H1 (cell line): ENCODE measurements around the gene SLC2A4RG. TPM values are rescaled to one million over a fixed set of nuclear protein-coding genes. Genes with fewer than 3 reads are reported as not detected.
A peak's percentile ranks its signal among the peaks of the same experiment; 100 is the strongest.

ENCODE experiments used
- CTCF ChIA-PET: fragments of 300-600 bp; sonication (Branson Sonifier 250); formaldehyde crosslinking; loops from one replicate; lab custom pipeline; 2021; ENCODE audit not compliant: partially characterized antibody; lab: Charles Lee
- POLR2A ChIA-PET: fragments of 300-600 bp; sonication (Branson Sonifier 250); formaldehyde crosslinking; loops from one replicate; lab custom pipeline; 2021; ENCODE audit warnings: inconsistent platforms; ENCODE audit not compliant: partially characterized antibody; lab: Charles Lee
- DNase-seq, 2 experiments: peaks; one replicate each; pipeline versions ENCODE4 v3.0.0 to v3.0.0-alpha.2; 2010 to 2022; ENCODE audit warnings: low spot score in 2 of 2, low read depth in 1 of 2, mixed read lengths in 1 of 2
- FAIRE-seq: peaks from 2 replicates; lab custom pipeline; 2011; peaks lifted over from hg19 to GRCh38; lab: Jason Lieb, UNC
- H2AFZ ChIP-seq: 2 replicates; pipeline ENCODE4 v1.8.1; 2012; ENCODE audit warnings: low read length, inconsistent platforms
- H2AK5ac ChIP-seq: 2 replicates; pipeline ENCODE4 v1.6.1; 2013; ENCODE audit warnings: low read depth, low read length
- H2BK120ac ChIP-seq: replicated peaks from 2 replicates; pipeline ENCODE3; 2013; ENCODE audit warnings: low read depth, low read length, inconsistent platforms
- H2BK12ac ChIP-seq: 2 replicates; pipeline ENCODE4 v1.6.1; 2013; ENCODE audit warnings: low read depth, low read length
- H2BK15ac ChIP-seq: 2 replicates; pipeline ENCODE4 v1.6.1; 2013; ENCODE audit warnings: low read length
- H2BK20ac ChIP-seq: 2 replicates; pipeline ENCODE4 v1.6.1; 2013; ENCODE audit warnings: low read length
- H2BK5ac ChIP-seq: 2 replicates; pipeline ENCODE4 v1.6.1; 2013; ENCODE audit warnings: low read depth, low read length
- H3K14ac ChIP-seq: 2 replicates; pipeline ENCODE4 v1.6.1; 2013; ENCODE audit warnings: inconsistent platforms; ENCODE audit not compliant: insufficient read length
- H3K18ac ChIP-seq: 2 replicates; pipeline ENCODE4 v1.6.1; 2013; ENCODE audit warnings: low read length; ENCODE audit errors: extremely low read depth
- H3K23ac ChIP-seq: 2 replicates; pipeline ENCODE4 v1.6.1; 2013; ENCODE audit warnings: inconsistent platforms; ENCODE audit not compliant: insufficient read length
- H3K23me2 ChIP-seq: 2 replicates; pipeline ENCODE4 v1.6.1; 2013; ENCODE audit warnings: low read depth, low read length
- H3K27ac ChIP-seq: 2 replicates; pipeline ENCODE4 v1.6.1; 2011; ENCODE audit warnings: low read depth, low read length, inconsistent platforms
- H3K27me3 ChIP-seq, 4 experiments: replicated peaks in 1 of 4; 1 replicate in 1 of 4; 2 replicates in 3 of 4; pipeline versions ENCODE4 v1.6.1 to v1.8.1; 2011 to 2013; ENCODE audit warnings: low read length in 3 of 4, mild to moderate bottlenecking in 3 of 4, inconsistent platforms in 2 of 4, mixed read lengths in 2 of 4, moderate library complexity in 1 of 4; ENCODE audit not compliant: control insufficient read depth in 3 of 4, insufficient read depth in 3 of 4; ENCODE audit errors: extremely low read depth in 1 of 4
- H3K36me3 ChIP-seq, 4 experiments: 2 replicates each; pipeline versions ENCODE4 v1.6.1 to v1.8.1; 2011 to 2013; ENCODE audit warnings: mild to moderate bottlenecking in 4 of 4, low read length in 3 of 4, moderate library complexity in 2 of 4, control low read depth in 1 of 4, inconsistent platforms in 1 of 4; ENCODE audit not compliant: insufficient read depth in 4 of 4, control insufficient read depth in 2 of 4
- H3K4ac ChIP-seq: replicated peaks from 2 replicates; pipeline ENCODE3; 2013; ENCODE audit warnings: low read length, low read depth, mixed read lengths, inconsistent platforms; ENCODE audit not compliant: insufficient read length
- H3K4me1 ChIP-seq, 4 experiments: replicated peaks in 1 of 4; 1 replicate in 1 of 4; 2 replicates in 3 of 4; pipeline versions ENCODE4 v1.6.1 to v1.8.1; 2011 to 2013; ENCODE audit warnings: low read length in 3 of 4, inconsistent platforms in 2 of 4, mixed read lengths in 1 of 4; ENCODE audit not compliant: insufficient read depth in 4 of 4, control insufficient read depth in 3 of 4
- H3K4me2 ChIP-seq, 2 experiments: 2 replicates each; pipeline versions ENCODE4 v1.6.1 to v1.8.1; 2011 to 2013; ENCODE audit warnings: low read depth in 2 of 2, low read length in 2 of 2, control low read depth in 1 of 2, inconsistent platforms in 1 of 2, mild to moderate bottlenecking in 1 of 2; ENCODE audit not compliant: insufficient read depth in 1 of 2
- H3K4me3 ChIP-seq, 4 experiments: fragments of 200-600, 300-600 bp in 1 of 4; sonication (generic), shearing (Covaris generic), sonication (Bioruptor Twin) in 1 of 4; 2 replicates each; pipeline versions ENCODE4 v1.5.1 to v1.8.1; 2011 to 2016; ENCODE audit warnings: low read length in 4 of 4, low read depth in 3 of 4, control low read depth in 2 of 4, inconsistent platforms in 2 of 4, mild to moderate bottlenecking in 2 of 4, mixed read lengths in 1 of 4, moderate library complexity in 1 of 4; ENCODE audit not compliant: insufficient read depth in 2 of 4; ENCODE audit errors: extremely low read depth in 1 of 4
- H3K56ac ChIP-seq: replicated peaks from 2 replicates; pipeline ENCODE3; 2013; ENCODE audit warnings: low read depth, mild to moderate bottlenecking, mixed read lengths, low read length, inconsistent platforms; ENCODE audit not compliant: insufficient read length
- H3K79me1 ChIP-seq: 2 replicates; pipeline ENCODE4 v1.6.1; 2013; ENCODE audit warnings: low read depth, low read length, control low read depth
- H3K79me2 ChIP-seq, 2 experiments: 2 replicates each; pipeline versions ENCODE4 v1.6.1 to v1.8.1; 2012 to 2013; ENCODE audit warnings: low read length in 2 of 2, mild to moderate bottlenecking in 2 of 2, inconsistent platforms in 1 of 2; ENCODE audit not compliant: insufficient read depth in 2 of 2, control insufficient read depth in 1 of 2
- H3K9ac ChIP-seq, 4 experiments: replicated peaks in 1 of 4; 1 replicate in 1 of 4; 2 replicates in 3 of 4; pipeline versions ENCODE4 v1.6.1 to v1.8.1; 2011 to 2013; ENCODE audit warnings: low read depth in 3 of 4, low read length in 3 of 4, control low read depth in 2 of 4, mild to moderate bottlenecking in 2 of 4, moderate library complexity in 2 of 4, inconsistent platforms in 1 of 4; ENCODE audit errors: extremely low read depth in 1 of 4
- H3K9me3 ChIP-seq, 2 experiments: 2 replicates each; pipeline versions ENCODE4 v1.6.1 to v1.8.1; 2012 to 2013; ENCODE audit warnings: mild to moderate bottlenecking in 2 of 2, moderate library complexity in 2 of 2, control low read depth in 1 of 2, inconsistent platforms in 1 of 2, low read depth in 1 of 2, low read length in 1 of 2, mixed read lengths in 1 of 2; ENCODE audit not compliant: insufficient read depth in 2 of 2
- H4K20me1 ChIP-seq, 2 experiments: replicated peaks in 1 of 2; 2 replicates each; pipeline versions ENCODE3 to v1.8.1; 2011 to 2013; ENCODE audit warnings: inconsistent platforms in 2 of 2, low read length in 2 of 2, mild to moderate bottlenecking in 1 of 2; ENCODE audit not compliant: insufficient read depth in 2 of 2, control insufficient read depth in 1 of 2
- H4K5ac ChIP-seq: 2 replicates; pipeline ENCODE4 v1.6.1; 2013; ENCODE audit warnings: low read length, low read depth, mixed read lengths, inconsistent platforms; ENCODE audit not compliant: insufficient read length
- H4K8ac ChIP-seq: 2 replicates; pipeline ENCODE4 v1.8.0; 2013; ENCODE audit warnings: mild to moderate bottlenecking, moderate library complexity, low read length, inconsistent platforms; ENCODE audit not compliant: insufficient read depth; ENCODE audit errors: extremely low read depth
- H4K91ac ChIP-seq: replicated peaks from 2 replicates; pipeline ENCODE3; 2013; ENCODE audit warnings: low read length, mixed read lengths, inconsistent platforms; ENCODE audit not compliant: insufficient read length
- CHD2 ChIP-seq: IDR thresholded peaks from 2 replicates; pipeline ENCODE4 v1.6.1; 2012; ENCODE audit warnings: low read length, improper control_type of control experiment
- TCF12 ChIP-seq: IDR thresholded peaks from 2 replicates; pipeline ENCODE4 v1.6.1; 2011; ENCODE audit warnings: low read depth, mild to moderate bottlenecking, low read length
- WGBS, 2 experiments: shearing (Covaris generic) in 1 of 2; methylation state at CpG; one replicate each; pipeline versions ENCODE4 v1.1.6 to v1.1.7; 2013 to 2015; ENCODE audit warnings: low lambda C conversion rate in 2 of 2, mixed read lengths in 2 of 2, inconsistent platforms in 1 of 2, low coverage in 1 of 2, missing lambda C conversion rate in 1 of 2; ENCODE audit not compliant: insufficient replicate concordance in 2 of 2, insufficient coverage in 1 of 2, insufficient read length in 1 of 2; ENCODE audit errors: extremely low coverage in 1 of 2, missing lambda C conversion rate in 1 of 2; 5-methylcytosine and 5-hydroxymethylcytosine counted together
- polyA plus RNA-seq, 7 experiments: library from polyadenylated mRNA; depleted of rRNA in 3 of 7; stranded (reverse) in 5 of 7; unstranded in 2 of 7; fragments of >200 nt in 5 of 7; fragments of 200-250 nt in 2 of 7; gene quantifications; 1 replicate in 5 of 7; 2 replicates in 1 of 7; 4 replicates in 1 of 7; pipeline versions ENCODE4 v1.2.1 to v1.2.3, GENCODE V29; 2011 to 2013; ENCODE audit warnings: missing spikeins in 2 of 7, mixed read lengths in 2 of 7
- total RNA-seq: library from RNA; stranded (reverse); fragmentation: NEBNext Ultra II Directional; extraction: Animal tissue kit (Norgen Biotek cat#: 25700); gene quantifications from 2 replicates; pipeline ENCODE4 v1.2.1, GENCODE V29; 2021

Gene SLC2A4RG
- total and polyA plus RNA-seq, 2 of the 8 experiments (the other 6 are each of a cell fraction or from before 2014, with no cell fraction given): 15.9 to 29.1 TPM

- FAIRE-seq (no peak), DNase-seq (no peak)
- Histone ChIP-seq H3K79me1 (peaks cover 12% of the 10 kb centered on the region), H3K27ac (no peak overlapping the region), H4K8ac (no peak overlapping the region), H4K20me1 (peaks cover 3 to 14% of the 10 kb centered on the region in 2 experiments), H3K4me2 (no peak overlapping the region), H2AFZ (no peak overlapping the region), H3K56ac (no peak overlapping the region), H3K9ac (no peak overlapping the region), H4K5ac (no peak overlapping the region), H3K4me1 (peaks cover 0 to 9% (median 6%) of the 10 kb centered on the region in 4 experiments; a peak in 5 of 7 replicates), H2BK5ac (no peak overlapping the region), H3K23me2 (peaks cover 7% of the 10 kb centered on the region; the same call in 1 of the 2 replicates), H3K4me3 (no peak overlapping the region), H2BK120ac (no peak overlapping the region), H2BK12ac (no peak overlapping the region), H3K23ac (no peak overlapping the region), H2BK15ac (no peak overlapping the region), H3K27me3 (no peaks in the 10 kb centered on the region), H3K4ac (no peak overlapping the region), H4K91ac (no peak overlapping the region), H3K18ac (no peak overlapping the region), H3K36me3 (no peaks in the 10 kb centered on the region), H2BK20ac (no peak overlapping the region), H2AK5ac (no peak overlapping the region), H3K79me2 (peaks cover 4 to 11% of the 10 kb centered on the region in 2 experiments; a peak in 2 of 4 replicates), H3K14ac (peak overlapping the region; percentile 31), H3K9me3 (peaks cover 0 to 3% of the 10 kb centered on the region in 2 experiments; a peak in 1 of 4 replicates)
- WGBS, 2 experiments: 77% methylated on average over 19 of the region's 19 CpGs; no CpG with 5 or more reads in 1 of the 2 experiments
- CTCF ChIA-PET: interaction anchor here (0.8 to 10.7 kb wide), 8 partner anchors 11 to 100 kb away, joined by 3 to 191 read pairs (median 4); partner anchors contain the start of gene ABHD16B
- POLR2A ChIA-PET: interaction anchor here (0.7 to 1.3 kb wide), 4 partner anchors 9 to 87 kb away, joined by 3 read pairs; partner anchors contain the start of genes LIME1 and TPD52L2
- TF ChIP-seq CHD2 (no peak), TCF12 (no peak)
Observed at GRCh38 chr20:63778034-63778752, 38.6 kb downstream of the SLC2A4RG start.
